Vagina (tissue), 2 donors: ENCODE results near the gene UQCRC1. TPM values are rescaled to one million over a fixed set of nuclear protein-coding genes. Genes with fewer than 3 reads are reported as not detected.
A peak's percentile ranks its signal among the peaks of the same experiment; 100 is the strongest.

Experiments used
- DNase-seq, 2 donors: peaks; one replicate each; pipeline ENCODE4 v3.0.0-alpha.2; 2017; ENCODE audit errors: extremely low spot score in 2 of 2
- H3K27ac ChIP-seq: fragments of 200-600 bp; sonication (generic); one replicate; pipeline ENCODE4 v1.5.1; 2019
- H3K27me3 ChIP-seq: fragments of 200-600 bp; sonication (generic); one replicate; pipeline ENCODE4 v1.5.1; 2019
- H3K36me3 ChIP-seq, 2 donors: fragments of 200-600 bp; sonication (generic); one replicate each; pipeline ENCODE4 v1.5.1; 2017 to 2019
- H3K4me1 ChIP-seq: fragments of 200-600 bp; sonication (generic); one replicate; pipeline ENCODE4 v1.5.1; 2019
- H3K4me3 ChIP-seq, 2 donors: fragments of 200-600 bp; sonication (generic); 1 replicate in 1 of 2; 2 replicates in 1 of 2; pipeline ENCODE4 v1.5.1; 2016 to 2019
- H3K9me3 ChIP-seq: fragments of 200-600 bp; sonication (generic); one replicate; pipeline ENCODE4 v1.5.1; 2019
- CTCF ChIP-seq, 3 experiments: fragments of 450-650 bp in 2 of 3; fragments of 200-600 bp in 1 of 3; sonication (generic) in 1 of 3; IDR thresholded peaks; one replicate each; pipeline ENCODE4 v1.5.1; 2017 to 2019; ENCODE audit warnings: antibody characterized with exemption in 3 of 3, mild to moderate bottlenecking in 2 of 3, moderate library complexity in 2 of 3
- POLR2A ChIP-seq, 2 donors: fragments of 450-650 bp; IDR thresholded peaks; one replicate each; pipeline ENCODE4 v1.6.1; 2017; ENCODE audit warnings: antibody characterized with exemption in 2 of 2, mild to moderate bottlenecking in 2 of 2, moderate library complexity in 2 of 2
- POLR2AphosphoS5 ChIP-seq, 2 donors: sonication (generic); formaldehyde crosslinking; IDR thresholded peaks; one replicate each; pipeline ENCODE4 v1.9.0; 2017; ENCODE audit warnings: antibody characterized with exemption in 2 of 2, mild to moderate bottlenecking in 2 of 2, low read depth in 1 of 2; ENCODE audit not compliant: insufficient read depth in 1 of 2
- intact Hi-C: fragments of 100-400 bp; cut with DNase I; formaldehyde crosslinking; loops from one replicate; pipeline ENCODE4 v1.15.1; 2023
- total RNA-seq: library from RNA; depleted of rRNA; stranded (reverse); fragments of >200 nt; gene quantifications from one replicate; pipeline ENCODE4 v1.2.3, GENCODE V29; 2016

Gene UQCRC1
- total RNA-seq, 1 donor from 2014 or later = 190 TPM

DNA sequence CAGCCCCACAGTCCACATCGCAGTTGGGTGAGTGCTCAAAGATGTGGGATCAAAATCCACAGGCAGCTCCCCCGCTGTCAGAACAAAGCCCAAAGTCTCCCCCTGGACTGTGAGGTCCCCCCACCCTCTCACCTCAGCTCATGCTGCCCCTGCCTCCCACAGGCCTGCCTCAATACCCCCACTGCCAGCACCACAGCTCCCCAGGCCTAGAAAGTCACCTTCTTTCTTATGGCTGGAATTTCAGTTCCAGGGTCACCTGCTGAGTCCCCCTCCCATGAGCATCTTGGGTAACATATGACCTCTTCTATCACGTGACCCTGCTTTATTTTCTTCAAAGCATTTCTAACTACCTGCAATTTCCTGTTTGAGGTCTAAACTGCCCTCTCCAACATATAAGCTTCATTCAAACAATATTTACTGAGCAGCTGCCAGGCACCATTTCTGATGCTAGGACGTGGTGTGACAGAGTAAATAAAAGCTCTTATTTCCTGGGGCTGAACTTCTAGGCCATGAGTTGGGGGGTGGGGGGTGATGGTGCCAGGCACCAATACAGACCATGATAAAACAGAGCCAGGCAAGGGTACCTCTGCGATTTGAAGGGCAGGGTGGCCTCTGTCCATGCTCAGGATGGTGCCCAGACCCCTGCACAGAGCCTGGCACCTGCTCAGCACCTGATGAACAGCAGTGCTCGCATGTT is 14.6 kb upstream of the UQCRC1 start:
- no peaks in the 10 kb centered on the region for H3K27me3 ChIP-seq
- no peak overlapping the region for H3K27ac ChIP-seq
- H3K4me1 ChIP-seq = no peaks in the 10 kb centered on the region
- H3K4me3 ChIP-seq = no peak overlapping the region
- TF ChIP-seq POLR2AphosphoS5 (IDR thresholded peaks at IDR 0.05; ENCODE audit: insufficient read depth in 1 of 2, low read depth in 1 of 2) (no peak), CTCF (IDR thresholded peaks at IDR 0.05) (no peak)
- peaks cover 0 to 5% of the 10 kb centered on the region in 2 donors for H3K36me3 ChIP-seq
- H3K9me3 ChIP-seq = no peaks in the 10 kb centered on the region
- DNase-seq = no peak
- intact Hi-C loops = no loop called here

DNA sequence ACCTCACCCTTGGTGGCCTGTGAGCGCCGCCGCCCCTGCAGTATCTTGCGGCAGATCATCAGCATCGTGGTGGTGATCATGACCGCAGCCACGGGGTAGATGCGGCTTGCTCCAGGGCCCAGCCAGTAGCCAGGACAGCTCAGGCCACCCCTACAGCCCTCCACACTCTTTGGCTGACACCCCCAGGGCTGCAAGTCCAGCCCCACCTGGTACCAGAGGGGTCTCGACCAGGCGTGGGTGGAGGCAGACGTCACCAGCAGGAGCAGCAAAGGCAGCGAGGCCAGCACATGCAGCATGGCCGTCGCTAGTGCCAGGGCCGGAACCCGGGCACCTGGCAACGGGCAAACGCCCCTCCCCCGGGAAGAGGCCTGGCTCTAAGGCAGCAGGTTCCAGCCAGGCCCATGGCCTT is 12.0 kb upstream of the UQCRC1 start, which contains the start of gene TMEM89:
TSS of gene TMEM89 (minus strand) at position 309 of the 409 bp plus-strand sequence. CDS start at position 296, 13 bp downstream.
- no peak for TF ChIP-seq POLR2A (IDR thresholded peaks at IDR 0.05)
- TF ChIP-seq POLR2AphosphoS5 (IDR thresholded peaks at IDR 0.05; ENCODE audit: insufficient read depth in 1 of 2, low read depth in 1 of 2) = no peak
- TF ChIP-seq CTCF (IDR thresholded peaks at IDR 0.05) = no peak
- intact Hi-C loops = no loop called here
- H3K4me3 ChIP-seq = no peak within 1 kb of the TSS
- no peaks in the 10 kb centered on the region for H3K4me1 ChIP-seq
- peaks cover 9% of the 10 kb centered on the region for H3K9me3 ChIP-seq
- no peaks in the 10 kb centered on the region for H3K27me3 ChIP-seq
- no peak for DNase-seq
- H3K36me3 ChIP-seq = peaks cover 0 to 5% of the 10 kb centered on the region in 2 donors
- no peak within 1 kb of the TSS for H3K27ac ChIP-seq

DNA sequence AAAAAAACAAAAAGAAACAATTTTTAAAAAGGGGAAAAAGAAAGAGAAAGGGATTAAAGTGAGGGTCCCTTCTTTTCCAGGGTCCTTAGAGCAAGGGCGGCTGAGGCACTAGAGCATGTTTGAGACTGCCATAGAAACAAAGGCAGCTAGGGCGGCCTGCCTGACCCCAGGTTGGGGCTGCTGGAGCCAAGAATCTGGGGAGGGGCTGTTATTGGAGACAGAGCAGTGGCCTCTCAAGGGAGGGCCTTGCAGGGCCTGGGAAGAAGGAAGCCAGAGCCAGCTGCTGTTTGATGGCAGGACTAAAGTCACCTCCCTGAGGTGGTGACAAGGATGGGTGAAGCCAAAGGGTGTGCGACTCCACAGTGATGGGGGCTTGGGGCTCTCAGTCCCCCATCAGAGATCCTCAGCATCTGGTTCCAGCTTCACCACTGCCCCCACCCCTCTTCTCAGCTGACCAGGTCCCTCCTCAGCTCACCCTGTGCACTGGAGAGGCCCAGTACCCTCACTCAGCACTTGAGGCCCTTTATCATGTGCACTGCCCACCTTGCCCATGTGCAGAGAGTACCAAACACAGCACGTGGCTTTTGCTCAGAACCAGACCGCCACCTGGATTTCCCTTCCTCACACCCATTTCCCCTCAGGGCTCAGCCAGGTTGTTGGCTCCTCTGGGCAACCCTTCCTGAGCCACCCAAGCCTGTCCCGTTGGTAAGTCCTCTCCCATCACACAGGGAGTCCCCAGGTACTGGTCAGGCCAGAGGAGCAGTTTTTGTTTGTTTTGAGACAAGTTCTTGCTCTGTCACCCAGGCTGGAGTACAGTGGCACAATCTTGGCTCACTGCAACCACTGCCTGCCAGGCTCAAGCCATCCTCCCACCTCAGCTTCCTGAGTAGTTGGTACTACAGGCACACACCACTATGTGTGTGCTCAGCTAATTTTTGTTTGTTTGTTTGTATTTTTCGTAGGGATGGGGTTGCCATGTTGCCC is 10.4 kb upstream of the UQCRC1 start:
- no peak for TF ChIP-seq POLR2AphosphoS5 (IDR thresholded peaks at IDR 0.05; ENCODE audit: insufficient read depth in 1 of 2, low read depth in 1 of 2)
- H3K36me3 ChIP-seq = peaks cover 0 to 2% of the 10 kb centered on the region in 2 donors
- no peak overlapping the region for H3K4me3 ChIP-seq
- peaks cover 9% of the 10 kb centered on the region for H3K9me3 ChIP-seq
- intact Hi-C loops = no loop called here
- no peaks in the 10 kb centered on the region for H3K27me3 ChIP-seq
- peak overlapping the region; percentile 60 for H3K27ac ChIP-seq
- no peaks in the 10 kb centered on the region for H3K4me1 ChIP-seq
- DNase-seq = no peak

- H3K27ac ChIP-seq = peak overlapping the region; percentile 60
- no peaks in the 10 kb centered on the region for H3K27me3 ChIP-seq
- intact Hi-C loops = no loop called here
- TF ChIP-seq POLR2AphosphoS5 (IDR thresholded peaks at IDR 0.05; ENCODE audit: insufficient read depth in 1 of 2, low read depth in 1 of 2) (no peak), POLR2A (IDR thresholded peaks at IDR 0.05) (no peak), CTCF (IDR thresholded peaks at IDR 0.05) (no peak)
- no peak for DNase-seq
- H3K36me3 ChIP-seq = no peaks in the 10 kb centered on the region
- peaks cover 9% of the 10 kb centered on the region for H3K9me3 ChIP-seq
- H3K4me1 ChIP-seq = no peaks in the 10 kb centered on the region
- no peak overlapping the region for H3K4me3 ChIP-seq
Observed at GRCh38 chr3:48617559-48617958, 8.1 kb upstream of the UQCRC1 start.

GRCh38 chr3:48614044-48614443 is 4.6 kb upstream of the UQCRC1 start:
- intact Hi-C loops = no loop called here
- H3K27ac ChIP-seq = no peak overlapping the region
- peaks cover 5% of the 10 kb centered on the region for H3K4me1 ChIP-seq
- no peaks in the 10 kb centered on the region for H3K27me3 ChIP-seq
- H3K36me3 ChIP-seq = no peaks in the 10 kb centered on the region
- no peak overlapping the region for H3K4me3 ChIP-seq
- TF ChIP-seq POLR2AphosphoS5 (IDR thresholded peaks at IDR 0.05; ENCODE audit: insufficient read depth in 1 of 2, low read depth in 1 of 2) (no peak), CTCF (IDR thresholded peaks at IDR 0.05) (no peak), POLR2A (IDR thresholded peaks at IDR 0.05) (no peak)
- no peak for DNase-seq
- H3K9me3 ChIP-seq = peaks cover 9% of the 10 kb centered on the region
